OCI-LY1 (cell line): ENCODE measurements around the gene SPATA25.

Source experiments
- H2AFZ ChIP-seq: fragments of 200-600 bp; sonication (generic), shearing (Covaris generic); 2 replicates; pipeline ENCODE4 v1.6.0; 2014; ENCODE audit warnings: antibody characterized with exemption, mild to moderate bottlenecking, low read length
- H3F3A ChIP-seq: fragments of 200-600 bp; sonication (generic), shearing (Covaris generic); 2 replicates; pipeline ENCODE4 v1.6.0; 2014; ENCODE audit warnings: mild to moderate bottlenecking, antibody characterized with exemption, low read length, moderate library complexity; ENCODE audit not compliant: insufficient read depth
- H3K27ac ChIP-seq: fragments of 200-600 bp; sonication (generic); 2 replicates; pipeline ENCODE4 v1.5.1; 2014; ENCODE audit warnings: low read length, mixed run types, mild to moderate bottlenecking, low read depth; ENCODE audit not compliant: poor library complexity, severe bottlenecking
- H3K27me3 ChIP-seq: fragments of 200-600 bp; sonication (generic); 2 replicates; pipeline ENCODE4 v1.6.0; 2014; ENCODE audit warnings: antibody characterized with exemption, mild to moderate bottlenecking, low read length, moderate library complexity; ENCODE audit not compliant: insufficient read depth
- H3K36me3 ChIP-seq: fragments of 200-600 bp; sonication (generic); 2 replicates; pipeline ENCODE4 v1.6.1; 2014; ENCODE audit warnings: mild to moderate bottlenecking, antibody characterized with exemption, low read length, moderate library complexity, mixed read lengths; ENCODE audit not compliant: insufficient read depth
- H3K4me1 ChIP-seq: fragments of 200-600 bp; sonication (generic); 2 replicates; pipeline ENCODE4 v1.5.1; 2014; ENCODE audit warnings: mild to moderate bottlenecking, low read length, moderate library complexity; ENCODE audit not compliant: insufficient read depth, severe bottlenecking
- H3K4me2 ChIP-seq: fragments of 200-600 bp; sonication (generic), shearing (Covaris generic); 2 replicates; pipeline ENCODE4 v1.6.1; 2014; ENCODE audit warnings: low read length
- H3K4me3 ChIP-seq: fragments of 200-600 bp; sonication (generic); 2 replicates; pipeline ENCODE4 v1.5.1; 2014; ENCODE audit warnings: low read length, low read depth, mild to moderate bottlenecking, mixed read lengths; ENCODE audit not compliant: poor library complexity, severe bottlenecking
- H3K79me2 ChIP-seq: fragments of 200-600 bp; shearing (Covaris generic); 2 replicates; pipeline ENCODE4 v1.6.1; 2016; ENCODE audit warnings: mixed run types, low read length, mixed read lengths; ENCODE audit not compliant: insufficient read depth
- H3K9ac ChIP-seq: fragments of 200-600 bp; sonication (generic), shearing (Covaris generic); 2 replicates; pipeline ENCODE4 v1.6.1; 2014; ENCODE audit warnings: mild to moderate bottlenecking, low read length, mixed read lengths
- H3K9me2 ChIP-seq: fragments of 200-600 bp; sonication (generic), shearing (Covaris generic); 2 replicates; pipeline ENCODE4 v1.6.1; 2014; ENCODE audit warnings: low read depth, mild to moderate bottlenecking, low read length, mixed read lengths
- H3K9me3 ChIP-seq: fragments of 200-600 bp; shearing (Covaris generic); 2 replicates; pipeline ENCODE4 v1.6.1; 2014; ENCODE audit warnings: low read length, mixed read lengths
- H4K20me1 ChIP-seq: fragments of 200-600 bp; sonication (generic), shearing (Covaris generic); 2 replicates; pipeline ENCODE4 v1.6.0; 2016; ENCODE audit warnings: mild to moderate bottlenecking, low read length; ENCODE audit not compliant: insufficient read depth
- EZH2 ChIP-seq: fragments of 200-600 bp; sonication (generic), shearing (Covaris generic); IDR thresholded peaks from 2 replicates; pipeline ENCODE4 v1.8.0; 2017; ENCODE audit warnings: borderline replicate concordance, mixed run types, mild to moderate bottlenecking, antibody characterized with exemption, low read length, moderate library complexity, mixed read lengths
- TF ChIP-seq, protein P1 (sequence below): fragments of 200-600 bp; sonication (generic), shearing (Covaris generic); IDR thresholded peaks from 2 replicates; pipeline ENCODE4 v1.5.1; 2017; ENCODE audit warnings: mild to moderate bottlenecking, antibody characterized with exemption, low read length, moderate library complexity, mixed read lengths

Gene SPATA25

GRCh38 chr20:45861221-45862075 lies 26.0 kb downstream of the SPATA25 start:
- Histone ChIP-seq H4K20me1 (no peaks in the 10 kb centered on the region), H3K27ac (no peak overlapping the region)

DNA sequence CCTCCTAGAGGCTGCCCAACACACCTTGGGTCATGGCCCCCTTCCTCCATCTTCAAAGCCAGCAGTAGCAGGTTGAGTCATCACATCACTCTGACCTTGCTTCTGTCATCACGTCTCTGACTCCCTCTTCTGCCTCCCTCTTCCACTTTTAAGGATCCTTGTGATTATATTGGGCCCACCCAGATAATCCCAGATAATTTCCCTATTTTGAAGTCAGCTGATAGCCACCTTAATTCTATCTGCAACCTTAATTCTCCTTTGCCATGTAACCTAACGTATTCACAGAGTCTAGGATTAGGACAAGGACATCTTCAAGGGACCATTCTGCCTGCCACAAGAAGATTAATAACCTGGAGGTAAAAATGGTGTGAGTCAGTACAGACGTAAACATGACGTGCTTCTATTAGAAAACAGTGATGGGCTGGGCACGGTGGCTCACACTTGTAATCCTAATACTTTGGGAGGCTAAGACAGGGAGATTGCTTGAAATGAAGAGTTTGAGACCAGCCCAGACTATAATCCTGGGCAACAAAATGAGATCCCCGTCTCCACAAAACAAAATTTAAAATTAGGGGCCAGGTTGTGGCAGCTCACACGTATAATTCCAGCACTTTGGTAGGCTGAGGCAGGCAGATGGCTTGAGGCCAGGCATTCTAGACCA lies 26.7 kb downstream of the SPATA25 start:
- no peak overlapping the region; the same call in 1 of the 2 replicates for H3K4me2 ChIP-seq
- H3K79me2 ChIP-seq, result peaks cover 6% of the 10 kb centered on the region; the same call in 1 of the 2 replicates
- H3K27me3 ChIP-seq, result no peaks in the 10 kb centered on the region
- no peak overlapping the region for H3K4me3 ChIP-seq
- H3K27ac ChIP-seq, result no peak overlapping the region
- TF ChIP-seq, protein P1, sequence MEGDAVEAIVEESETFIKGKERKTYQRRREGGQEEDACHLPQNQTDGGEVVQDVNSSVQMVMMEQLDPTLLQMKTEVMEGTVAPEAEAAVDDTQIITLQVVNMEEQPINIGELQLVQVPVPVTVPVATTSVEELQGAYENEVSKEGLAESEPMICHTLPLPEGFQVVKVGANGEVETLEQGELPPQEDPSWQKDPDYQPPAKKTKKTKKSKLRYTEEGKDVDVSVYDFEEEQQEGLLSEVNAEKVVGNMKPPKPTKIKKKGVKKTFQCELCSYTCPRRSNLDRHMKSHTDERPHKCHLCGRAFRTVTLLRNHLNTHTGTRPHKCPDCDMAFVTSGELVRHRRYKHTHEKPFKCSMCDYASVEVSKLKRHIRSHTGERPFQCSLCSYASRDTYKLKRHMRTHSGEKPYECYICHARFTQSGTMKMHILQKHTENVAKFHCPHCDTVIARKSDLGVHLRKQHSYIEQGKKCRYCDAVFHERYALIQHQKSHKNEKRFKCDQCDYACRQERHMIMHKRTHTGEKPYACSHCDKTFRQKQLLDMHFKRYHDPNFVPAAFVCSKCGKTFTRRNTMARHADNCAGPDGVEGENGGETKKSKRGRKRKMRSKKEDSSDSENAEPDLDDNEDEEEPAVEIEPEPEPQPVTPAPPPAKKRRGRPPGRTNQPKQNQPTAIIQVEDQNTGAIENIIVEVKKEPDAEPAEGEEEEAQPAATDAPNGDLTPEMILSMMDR, result no peak
- no peak for TF ChIP-seq EZH2
- H3K9ac ChIP-seq, result no peak overlapping the region
- no peaks in the 10 kb centered on the region for H3K9me3 ChIP-seq
- H3K9me2 ChIP-seq, result no peaks in the 10 kb centered on the region
- peaks cover 40% of the 10 kb centered on the region for H3K4me1 ChIP-seq
- no peaks in the 10 kb centered on the region for H3K36me3 ChIP-seq
- H4K20me1 ChIP-seq, result no peaks in the 10 kb centered on the region
- no peak overlapping the region for H2AFZ ChIP-seq
- H3F3A ChIP-seq, result no peaks in the 10 kb centered on the region

More at GRCh38 chr20:45861221-45862075, 26.0 kb downstream of the SPATA25 start:
- TF ChIP-seq EZH2, result no peak
- TF ChIP-seq, protein P1, result no peak
- H3K4me1 ChIP-seq, result peaks cover 32% of the 10 kb centered on the region
- no peaks in the 10 kb centered on the region for H3K9me3 ChIP-seq
- no peaks in the 10 kb centered on the region for H3F3A ChIP-seq
- no peaks in the 10 kb centered on the region for H3K79me2 ChIP-seq
- H3K27me3 ChIP-seq, result no peaks in the 10 kb centered on the region
- no peak overlapping the region for H3K4me3 ChIP-seq
- H3K9me2 ChIP-seq, result no peaks in the 10 kb centered on the region
- H3K36me3 ChIP-seq, result no peaks in the 10 kb centered on the region
- no peak overlapping the region for H3K4me2 ChIP-seq
- no peak overlapping the region for H3K9ac ChIP-seq
- H2AFZ ChIP-seq, result no peak overlapping the region

DNA sequence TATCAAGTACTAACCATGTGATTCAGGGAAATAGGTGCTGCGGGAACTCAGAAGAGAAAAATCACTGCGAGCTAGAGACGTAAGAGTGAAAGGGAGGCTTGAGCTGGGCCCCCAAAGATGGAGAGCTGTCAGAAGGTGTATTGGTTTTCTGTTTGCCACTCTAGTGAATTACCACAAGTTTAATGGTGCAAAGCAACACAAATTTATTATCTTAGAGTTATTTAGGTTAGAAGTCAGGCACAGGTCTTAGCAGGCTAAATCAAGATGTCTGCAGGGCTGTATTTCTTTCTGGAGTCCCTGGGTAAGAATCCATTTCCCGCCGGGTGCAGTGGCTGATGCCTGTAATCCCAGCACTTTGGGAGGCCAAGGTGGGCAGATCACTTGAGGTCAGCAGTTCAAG lies 27.5 kb downstream of the SPATA25 start:
- H3K9me3 ChIP-seq, result no peaks in the 10 kb centered on the region
- no peaks in the 10 kb centered on the region for H3K36me3 ChIP-seq
- H3K79me2 ChIP-seq, result peaks cover 7% of the 10 kb centered on the region; the same call in 1 of the 2 replicates
- no peaks in the 10 kb centered on the region for H3K27me3 ChIP-seq
- no peaks in the 10 kb centered on the region for H4K20me1 ChIP-seq
- no peak overlapping the region for H3K27ac ChIP-seq
- no peak overlapping the region for H3K9ac ChIP-seq
- H3K4me1 ChIP-seq, result peaks cover 41% of the 10 kb centered on the region
- no peaks in the 10 kb centered on the region for H3F3A ChIP-seq
- TF ChIP-seq, protein P1, result no peak
- no peak for TF ChIP-seq EZH2
- no peak overlapping the region for H3K4me2 ChIP-seq
- no peak overlapping the region for H2AFZ ChIP-seq
- no peak overlapping the region for H3K4me3 ChIP-seq
- H3K9me2 ChIP-seq, result no peaks in the 10 kb centered on the region
